ENCODE results near the gene RBM14.
"Not testable (repeated sequence)": the region's sequence is repeated elsewhere in the genome, so short reads cannot be mapped to it uniquely, and the experiment has no call there.

The RBM14 gene

GRCh38 chr11:66616379-66617154 lies at the start of gene RBM14:
Gene RBM14, plus strand, starts transcription at chr11:66616630. Its CDS starts 91 bp downstream, at chr11:66616721.
- peak; percentile 100 for DNase-seq

GRCh38 chr11:66567787-66568123 lies 48.7 kb upstream of the RBM14 start:
- DNase-seq, result no peak

- DNase-seq, result peak; percentile 84
Observed at GRCh38 chr11:66568124-66568916, 48.1 kb upstream of the RBM14 start, which contains the start of gene CTSF. Gene CTSF, minus strand, starts transcription at chr11:66568606. Its CDS starts 120 bp downstream, at chr11:66568486.

GRCh38 chr11:66569076-66569475 lies 47.4 kb upstream of the RBM14 start:
- DNase-seq, result no peak

GRCh38 chr11:66570079-66570849 lies 46.2 kb upstream of the RBM14 start:
- no peak for DNase-seq

GRCh38 chr11:66570850-66571180 lies 45.6 kb upstream of the RBM14 start:
- DNase-seq, result no peak

- peak; percentile 81 for DNase-seq
Observed at GRCh38 chr11:66579017-66579606, 37.3 kb upstream of the RBM14 start.

- DNase-seq, result no peak
Observed at GRCh38 chr11:66580803-66581202, 35.6 kb upstream of the RBM14 start.

GRCh38 chr11:66581261-66581660 lies 35.2 kb upstream of the RBM14 start:
- no peak for DNase-seq

GRCh38 chr11:66582565-66583147 lies 33.8 kb upstream of the RBM14 start:
- not testable (repeated sequence) for DNase-seq

- DNase-seq, result not testable (repeated sequence)
Observed at GRCh38 chr11:66585447-66585846, 31.0 kb upstream of the RBM14 start.

GRCh38 chr11:66586136-66586535 lies 30.3 kb upstream of the RBM14 start:
- no peak for DNase-seq

GRCh38 chr11:66589315-66589714 lies 27.1 kb upstream of the RBM14 start:
- DNase-seq, result not testable (repeated sequence)

GRCh38 chr11:66589996-66590675 lies 26.3 kb upstream of the RBM14 start:
- DNase-seq, result no peak

- no peak for DNase-seq
Observed at GRCh38 chr11:66591175-66591574, 25.3 kb upstream of the RBM14 start.

GRCh38 chr11:66592457-66593302 lies 23.8 kb upstream of the RBM14 start, which contains the start of the genes CCDC87 and CCS:
Gene CCDC87, minus strand, starts transcription at chr11:66593063. Its CDS starts 48 bp downstream, at chr11:66593015.
Gene CCS, plus strand, starts transcription at chr11:66593185. Its CDS starts 77 bp downstream, at chr11:66593262.
- DNase-seq, result peak; percentile 97

GRCh38 chr11:66593303-66593635 lies 23.2 kb upstream of the RBM14 start:
- DNase-seq, result no peak

- no peak for DNase-seq
Observed at GRCh38 chr11:66593650-66594049, 22.8 kb upstream of the RBM14 start.

GRCh38 chr11:66595245-66595904 lies 21.1 kb upstream of the RBM14 start:
- DNase-seq, result peak; percentile 37

GRCh38 chr11:66598993-66599392 lies 17.4 kb upstream of the RBM14 start:
- no peak for DNase-seq

All from right hindlimb (tissue), 1 donor.